Heart left ventricle (tissue), 13 donors: ENCODE results near the gene PRKG1.

Experiments used
- POLR2A ChIP-seq, 2 donors: fragments of 450-650 bp; IDR thresholded peaks; one replicate each; pipeline ENCODE4 v1.6.1; 2017; ENCODE audit warnings: antibody characterized with exemption in 2 of 2, mild to moderate bottlenecking in 2 of 2, moderate library complexity in 2 of 2
- TF ChIP-seq, protein P1 (sequence below), 12 donors: fragments of 200-600 bp; sonication (generic) in 4 of 12; IDR thresholded peaks; one replicate each; pipeline versions ENCODE4 v1.5.0 to v1.8.0; 2018 to 2022; ENCODE audit warnings: antibody characterized with exemption in 12 of 12, mild to moderate bottlenecking in 5 of 12
- donor health status: ischemic (EF 13 %, LVEDD 7.1; RV severe dilation, severe dysfunction).
- donor health status: DM: no; HTN: yes; CAD: no.
- donor health status: DM: no; HTN: no; CAD: no.
- donor health status: ischemic (EF 25% LVEDD 6.9; RV normal size, moderate dysfunction).
- donor health status: ischemic (EF 25% LVEDD 5.7; RV mildly dilated, moderate dysfunction).
- donor health status: ischemic (EF 35%, LVEDD 5.7; RV mildly dilated, moderate dysfunction).
- donor health status: nonischemic (EF 11% LVEDD 7.7; RV severe dilation, severe dysfunction).
- donor health status: DM: yes; HTN: yes; CAD: no.
- donor health status: PGD.
- donor health status: ischemic (EF 29% LVEDD 5.4; RV normal size, mild dysfunction).
- donor health status: nonischemic (EF 23%, LVEDD 6.1; RV moderate dilation, normal function).

GRCh38 chr10:51242393-51242792, 168.1 kb downstream of the PRKG1 start:
- TF ChIP-seq, protein P1, sequence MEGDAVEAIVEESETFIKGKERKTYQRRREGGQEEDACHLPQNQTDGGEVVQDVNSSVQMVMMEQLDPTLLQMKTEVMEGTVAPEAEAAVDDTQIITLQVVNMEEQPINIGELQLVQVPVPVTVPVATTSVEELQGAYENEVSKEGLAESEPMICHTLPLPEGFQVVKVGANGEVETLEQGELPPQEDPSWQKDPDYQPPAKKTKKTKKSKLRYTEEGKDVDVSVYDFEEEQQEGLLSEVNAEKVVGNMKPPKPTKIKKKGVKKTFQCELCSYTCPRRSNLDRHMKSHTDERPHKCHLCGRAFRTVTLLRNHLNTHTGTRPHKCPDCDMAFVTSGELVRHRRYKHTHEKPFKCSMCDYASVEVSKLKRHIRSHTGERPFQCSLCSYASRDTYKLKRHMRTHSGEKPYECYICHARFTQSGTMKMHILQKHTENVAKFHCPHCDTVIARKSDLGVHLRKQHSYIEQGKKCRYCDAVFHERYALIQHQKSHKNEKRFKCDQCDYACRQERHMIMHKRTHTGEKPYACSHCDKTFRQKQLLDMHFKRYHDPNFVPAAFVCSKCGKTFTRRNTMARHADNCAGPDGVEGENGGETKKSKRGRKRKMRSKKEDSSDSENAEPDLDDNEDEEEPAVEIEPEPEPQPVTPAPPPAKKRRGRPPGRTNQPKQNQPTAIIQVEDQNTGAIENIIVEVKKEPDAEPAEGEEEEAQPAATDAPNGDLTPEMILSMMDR (IDR thresholded peaks at IDR 0.05) = no peak
- TF ChIP-seq POLR2A (IDR thresholded peaks at IDR 0.05) = no peak
